Endodermal cell (in vitro differentiated cells): ENCODE results near the gene ACSL3. TPM values are rescaled to one million over a fixed set of nuclear protein-coding genes. Genes with fewer than 3 reads are reported as not detected.

Experiments used
- DNase-seq: peaks from one replicate; pipeline ENCODE4 v3.0.0-alpha.2; 2017
- H3K27ac ChIP-seq: 2 replicates; pipeline ENCODE4 v1.5.1; 2013; ENCODE audit warnings: mild to moderate bottlenecking, low read depth, low read length, moderate library complexity
- H3K27me3 ChIP-seq: 2 replicates; pipeline ENCODE4 v1.6.1; 2013; ENCODE audit warnings: mild to moderate bottlenecking, low read length, moderate library complexity; ENCODE audit not compliant: insufficient read depth, control insufficient read depth, poor library complexity, severe bottlenecking
- H3K36me3 ChIP-seq: 2 replicates; pipeline ENCODE4 v1.7.0; 2013; ENCODE audit warnings: mild to moderate bottlenecking, low read length, moderate library complexity; ENCODE audit not compliant: control insufficient read depth, insufficient read depth
- H3K4me1 ChIP-seq: one replicate; pipeline ENCODE4 v1.7.0; 2013; ENCODE audit warnings: low read length; ENCODE audit not compliant: control insufficient read depth, insufficient read depth
- H3K4me3 ChIP-seq: 2 replicates; pipeline ENCODE4 v1.5.1; 2013; ENCODE audit warnings: mild to moderate bottlenecking, low read length, moderate library complexity
- H3K9ac ChIP-seq: 2 replicates; pipeline ENCODE4 v1.6.1; 2013; ENCODE audit warnings: mild to moderate bottlenecking, low read length, moderate library complexity; ENCODE audit not compliant: poor library complexity, severe bottlenecking; ENCODE audit errors: extremely low read depth
- H3K9me3 ChIP-seq: 2 replicates; pipeline ENCODE4 v1.6.1; 2013; ENCODE audit warnings: mild to moderate bottlenecking, low read length, moderate library complexity; ENCODE audit not compliant: control insufficient read depth
- H3K27ac Mint-ChIP-seq: 2 replicates; pipeline ENCODE4 v1.8.0; 2020; ENCODE audit warnings: mixed read lengths
- H3K27me3 Mint-ChIP-seq: 2 replicates; pipeline ENCODE4 v1.8.0; 2021; ENCODE audit warnings: mild to moderate bottlenecking, mixed read lengths; ENCODE audit not compliant: insufficient read depth
- H3K36me3 Mint-ChIP-seq: 2 replicates; pipeline ENCODE4 v1.8.0; 2020; ENCODE audit warnings: low read depth, mixed read lengths
- H3K4me1 Mint-ChIP-seq: 2 replicates; pipeline ENCODE4 v1.8.0; 2020; ENCODE audit warnings: mixed read lengths
- H3K4me3 Mint-ChIP-seq: 2 replicates; pipeline ENCODE4 v1.8.0; 2020; ENCODE audit warnings: mild to moderate bottlenecking, moderate library complexity, mixed read lengths
- H3K9me3 Mint-ChIP-seq: 2 replicates; pipeline ENCODE4 v1.8.0; 2020; ENCODE audit warnings: mild to moderate bottlenecking, mixed read lengths
- CTCF ChIP-seq: fragments of 200-600 bp; sonication (generic); conservative IDR thresholded peaks from 2 replicates; pipeline ENCODE4 v1.5.0; 2021; ENCODE audit warnings: antibody characterized with exemption, mild to moderate bottlenecking
- WGBS, 2 experiments: methylation state at CpG; one replicate each; pipeline versions ENCODE4 v1.1.5 to v1.1.7; 2013; ENCODE audit warnings: missing lambda C conversion rate in 2 of 2, mixed read lengths in 1 of 2; ENCODE audit not compliant: insufficient coverage in 1 of 2, insufficient read length in 1 of 2; 5-methylcytosine and 5-hydroxymethylcytosine counted together
- total RNA-seq, 2 donors: library from RNA; stranded (reverse); fragmentation: NEBNext Ultra II Directional in 1 of 2; extraction: Animal tissue kit (Norgen Biotek cat#: 25700) in 1 of 2; gene quantifications; 2 replicates in 1 of 2; 3 replicates in 1 of 2; pipeline ENCODE4 v1.2.1, GENCODE V29; 2021

Gene ACSL3
- total RNA-seq, 2 donors from 2014 or later: 65.2 to 65.7 TPM

- peaks cover 53% of the 10 kb centered on the region for H3K36me3 Mint-ChIP-seq
- H3K27me3 Mint-ChIP-seq: no peaks in the 10 kb centered on the region
- TF ChIP-seq CTCF: no peak
- Histone ChIP-seq H3K9ac (no peak overlapping the region), H3K36me3 (peaks cover 50% of the 10 kb centered on the region), H3K27ac (no peak overlapping the region), H3K4me1 (no peaks in the 10 kb centered on the region), H3K9me3 (peaks cover 1% of the 10 kb centered on the region), H3K27me3 (no peaks in the 10 kb centered on the region), H3K4me3 (no peak overlapping the region)
- peaks cover 2% of the 10 kb centered on the region for H3K9me3 Mint-ChIP-seq
- no peak overlapping the region for H3K4me3 Mint-ChIP-seq
- H3K27ac Mint-ChIP-seq: no peak overlapping the region
- 90 to 92% methylated on average over 3 to 4 of the region's 4 CpGs for WGBS, 2 experiments
- no peak for DNase-seq
- H3K4me1 Mint-ChIP-seq: no peaks in the 10 kb centered on the region
Observed at GRCh38 chr2:222931659-222932058, 70.8 kb downstream of the ACSL3 start.

DNA sequence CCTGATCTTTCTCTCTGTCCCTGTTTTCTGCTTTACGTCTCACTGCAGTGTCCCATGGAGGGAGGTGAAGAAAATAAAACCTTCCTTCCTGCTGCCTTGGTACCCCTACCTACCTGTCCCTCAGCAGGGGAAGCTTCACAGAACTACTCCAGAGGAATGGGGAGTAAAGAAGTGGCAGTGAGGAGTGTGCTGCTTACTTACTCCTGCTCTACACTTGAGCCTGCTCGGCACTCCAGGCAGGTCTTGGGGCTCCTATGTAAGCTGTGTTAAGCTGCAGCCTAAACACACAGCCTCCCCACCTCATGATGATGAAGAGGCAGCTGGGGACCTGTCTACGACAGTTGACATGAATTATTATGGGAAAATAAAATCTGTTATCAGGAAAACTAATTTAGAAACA lies 72.6 kb downstream of the ACSL3 start:
- H3K27me3 Mint-ChIP-seq: no peaks in the 10 kb centered on the region
- no peak overlapping the region for H3K27ac Mint-ChIP-seq
- H3K9ac ChIP-seq: no peak overlapping the region
- peaks cover 8% of the 10 kb centered on the region for H3K9me3 Mint-ChIP-seq
- H3K4me1 ChIP-seq: no peaks in the 10 kb centered on the region
- peaks cover 59% of the 10 kb centered on the region for H3K36me3 Mint-ChIP-seq
- H3K27me3 ChIP-seq: no peaks in the 10 kb centered on the region
- H3K36me3 ChIP-seq: peaks cover 55% of the 10 kb centered on the region
- DNase-seq: no peak
- H3K4me3 Mint-ChIP-seq: no peak overlapping the region
- no peak overlapping the region for H3K27ac ChIP-seq
- TF ChIP-seq CTCF: no peak
- no peak overlapping the region for H3K4me3 ChIP-seq
- no peaks in the 10 kb centered on the region for H3K4me1 Mint-ChIP-seq
- WGBS, 2 experiments: 98 to 100% methylated on average over 1 to 3 of the region's 3 CpGs
- H3K9me3 ChIP-seq: peaks cover 18% of the 10 kb centered on the region

DNA sequence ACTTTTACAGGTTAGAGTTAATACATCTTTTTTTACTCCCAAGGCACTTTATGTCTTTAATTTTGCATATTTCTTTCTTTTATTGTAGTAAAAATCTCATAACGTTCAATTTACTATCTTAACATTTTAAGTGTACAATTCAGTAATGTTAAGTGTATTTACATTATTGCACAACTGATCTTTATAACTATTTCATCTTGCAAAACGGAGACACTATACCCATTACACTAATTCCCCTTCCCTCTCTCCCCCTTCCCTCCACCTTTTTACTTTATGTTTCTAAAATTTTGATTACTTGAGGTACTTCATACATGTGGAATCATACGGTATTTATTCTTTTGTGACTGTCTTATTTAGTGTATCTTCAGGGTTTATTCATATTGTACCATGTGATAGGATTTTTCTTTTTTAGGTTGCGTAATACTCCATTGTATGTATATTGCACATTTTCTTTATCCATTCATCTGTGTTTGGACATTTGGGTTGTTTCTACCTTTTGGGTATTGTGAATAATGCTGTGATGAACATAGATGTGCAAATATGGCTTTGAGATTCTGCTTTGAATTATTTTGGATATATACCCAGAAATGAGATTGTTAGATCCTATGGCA lies 75.0 kb downstream of the ACSL3 start:
- peaks cover 51% of the 10 kb centered on the region for H3K36me3 ChIP-seq
- no peaks in the 10 kb centered on the region for H3K27me3 ChIP-seq
- H3K4me3 ChIP-seq: no peak overlapping the region
- H3K4me3 Mint-ChIP-seq: no peak overlapping the region
- H3K27me3 Mint-ChIP-seq: no peaks in the 10 kb centered on the region
- no peaks in the 10 kb centered on the region for H3K4me1 Mint-ChIP-seq
- H3K36me3 Mint-ChIP-seq: peaks cover 53% of the 10 kb centered on the region
- no peak overlapping the region for H3K27ac Mint-ChIP-seq
- H3K9me3 Mint-ChIP-seq: peaks cover 12% of the 10 kb centered on the region
- DNase-seq: no peak
- WGBS, 2 experiments: 91% methylated on average over 2 of the region's 4 CpGs; no CpG with 5 or more reads in 1 of the 2 experiments
- H3K9ac ChIP-seq: no peak overlapping the region
- H3K4me1 ChIP-seq: no peaks in the 10 kb centered on the region
- TF ChIP-seq CTCF: no peak
- peaks cover 23% of the 10 kb centered on the region for H3K9me3 ChIP-seq
- no peak overlapping the region for H3K27ac ChIP-seq
